ENCODE measurements around the gene PDCD7. TPM values are rescaled to one million over a fixed set of nuclear protein-coding genes. Genes with fewer than 3 reads are reported as not detected.

The PDCD7 gene
- total and polyA plus RNA-seq, 2 of the 13 experiments (the other 11 are each of a cell fraction or from before 2014, with no cell fraction given), result 10.1 to 14.7 TPM

DNA sequence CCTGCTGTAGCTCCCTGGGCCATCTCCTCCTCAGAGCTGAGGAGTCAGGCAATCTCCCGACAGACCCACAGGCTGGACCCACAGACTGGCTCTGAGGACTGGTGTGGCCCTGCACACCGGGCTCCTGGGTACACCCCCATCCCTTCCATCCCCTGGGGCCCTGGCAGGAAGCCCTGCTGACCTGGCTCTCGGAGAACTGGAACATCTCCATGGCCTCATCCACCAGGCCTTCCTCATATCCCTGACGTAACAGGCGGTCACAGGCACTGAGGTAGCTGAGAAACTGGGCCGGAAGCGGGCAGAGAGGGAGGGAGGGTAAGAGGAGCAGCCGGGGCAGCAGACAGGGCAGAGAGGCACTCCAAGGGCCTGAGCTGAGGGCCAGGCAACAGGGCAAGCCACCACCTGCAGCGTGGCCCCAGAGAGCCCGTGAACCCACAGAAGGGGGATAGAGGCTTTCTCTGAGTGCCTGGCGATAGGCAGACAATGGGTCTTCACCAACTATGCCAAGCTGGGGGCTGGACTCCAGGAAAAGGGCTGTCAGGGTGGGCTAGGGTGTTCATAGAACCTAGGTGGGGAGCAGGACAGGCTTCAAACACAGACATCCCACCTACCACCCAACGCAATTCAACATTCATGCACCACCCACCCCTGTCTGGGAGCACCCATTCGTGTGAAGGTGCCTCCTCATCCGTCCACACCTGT lies 39.2 kb downstream of the PDCD7 start:
- DNase-seq (ENCODE audit: low spot score), result no peak
- ChIA-PET POLR2A (interaction anchor here (0.7 to 1.5 kb wide), 3 partner anchors 10 to 50 kb away, joined by 3 read pairs; no protein-coding TSS in a partner anchor), CTCF (ENCODE audit: low intra/inter-chr PET ratio, low total read pairs) (no interaction called here)
- Histone ChIP-seq H2AFZ (ENCODE audit: low read length) (no peak overlapping the region), H3K9me3 (ENCODE audit: low read length) (no peaks in the 10 kb centered on the region), H3K27me3 (ENCODE audit: control insufficient read depth in 1 of 2, insufficient read depth in 2 of 2, low read length in 2 of 2) (no peaks in the 10 kb centered on the region), H3K4me1 (ENCODE audit: insufficient read depth, low read length) (peaks cover 38% of the 10 kb centered on the region), H3K9ac (ENCODE audit: insufficient read depth, low read depth, low read length) (no peak overlapping the region), H3K4me2 (ENCODE audit: low read depth, low read length) (0 out of 2 replicates have a peak overlapping the region, but pooled peaks have one; percentile 29), H4K20me1 (ENCODE audit: insufficient read depth, low read length) (no peaks in the 10 kb centered on the region), H3K79me2 (ENCODE audit: insufficient read depth, low read length) (no peaks in the 10 kb centered on the region), H3K27ac (ENCODE audit: extremely low read length, insufficient read depth, low read length) (no peak overlapping the region), H3K4me3 (replicated peaks in 1 of 3; ENCODE audit: insufficient read depth in 1 of 3, low read depth in 2 of 3, low read length in 3 of 3) (peak overlapping the region in 1 of 3 experiments; percentile 7; a peak in 1 of 6 replicates), H3K36me3 (replicated peaks in 1 of 2; ENCODE audit: control insufficient read depth in 1 of 2, insufficient read depth in 2 of 2, low read length in 2 of 2) (peaks cover 3 to 5% of the 10 kb centered on the region in 2 experiments; a peak in 3 of 5 replicates)
- BruUV-seq (replicated peaks), result no TSS peak
- no peak for FAIRE-seq
- intact Hi-C loops (cut with micrococcal nuclease; ENCODE audit: unreplicated experiment), result no loop called here
- in situ Hi-C loops (cut with HindIII; ENCODE audit: extremely low pct_ligation_motif_present, low pct_unique_long_range_greater_than_20kb), result no loop called here
- TF ChIP-seq HDAC1 (CRISPR knock-in tag; IDR thresholded peaks at IDR 0.05) (no peak), ZNF331 (CRISPR knock-in tag; IDR thresholded peaks at IDR 0.05) (no peak), KDM2A (CRISPR knock-in tag; IDR thresholded peaks at IDR 0.05; ENCODE audit: borderline replicate concordance, low read depth) (0 out of 2 replicates have a peak, but pooled peaks have one; percentile 22), ZFX (CRISPR knock-in tag; IDR thresholded peaks at IDR 0.05; ENCODE audit: low read depth) (no peak), DRAP1 (CRISPR knock-in tag; IDR thresholded peaks at IDR 0.05) (no peak), MAZ (IDR thresholded peaks at IDR 0.05; ENCODE audit: borderline replicate concordance, low read depth, low read length) (no peak), MAZ (CRISPR knock-in tag; IDR thresholded peaks at IDR 0.05; ENCODE audit: low read depth) (no peak), RBM39 (IDR thresholded peaks at IDR 0.05; ENCODE audit: low read depth, low read length, poor library complexity, severe bottlenecking) (peak; percentile 50), ZNF557 (CRISPR knock-in tag; IDR thresholded peaks at IDR 0.05) (no peak), NFIC (IDR thresholded peaks at IDR 0.05; ENCODE audit: low read length) (no peak), ZNF337 (CRISPR knock-in tag; IDR thresholded peaks at IDR 0.05; ENCODE audit: borderline replicate concordance, low read depth) (no peak), ZSCAN21 (CRISPR knock-in tag; IDR thresholded peaks at IDR 0.05; ENCODE audit: borderline replicate concordance) (0 out of 2 replicates have a peak, but pooled peaks have one; percentile 21), ARID2 (CRISPR knock-in tag; IDR thresholded peaks at IDR 0.05; ENCODE audit: borderline replicate concordance) (no peak), ZNF382 (CRISPR knock-in tag; IDR thresholded peaks at IDR 0.05; ENCODE audit: borderline replicate concordance) (no peak)
- TF ChIP-seq, protein P1, sequence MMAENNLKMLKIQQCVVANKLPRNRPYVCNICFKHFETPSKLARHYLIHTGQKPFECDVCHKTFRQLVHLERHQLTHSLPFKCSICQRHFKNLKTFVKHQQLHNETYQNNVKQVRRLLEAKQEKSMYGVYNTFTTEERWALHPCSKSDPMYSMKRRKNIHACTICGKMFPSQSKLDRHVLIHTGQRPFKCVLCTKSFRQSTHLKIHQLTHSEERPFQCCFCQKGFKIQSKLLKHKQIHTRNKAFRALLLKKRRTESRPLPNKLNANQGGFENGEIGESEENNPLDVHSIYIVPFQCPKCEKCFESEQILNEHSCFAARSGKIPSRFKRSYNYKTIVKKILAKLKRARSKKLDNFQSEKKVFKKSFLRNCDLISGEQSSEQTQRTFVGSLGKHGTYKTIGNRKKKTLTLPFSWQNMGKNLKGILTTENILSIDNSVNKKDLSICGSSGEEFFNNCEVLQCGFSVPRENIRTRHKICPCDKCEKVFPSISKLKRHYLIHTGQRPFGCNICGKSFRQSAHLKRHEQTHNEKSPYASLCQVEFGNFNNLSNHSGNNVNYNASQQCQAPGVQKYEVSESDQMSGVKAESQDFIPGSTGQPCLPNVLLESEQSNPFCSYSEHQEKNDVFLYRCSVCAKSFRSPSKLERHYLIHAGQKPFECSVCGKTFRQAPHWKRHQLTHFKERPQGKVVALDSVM (CRISPR knock-in tag; IDR thresholded peaks at IDR 0.05), result no peak
- TF ChIP-seq, protein P2, sequence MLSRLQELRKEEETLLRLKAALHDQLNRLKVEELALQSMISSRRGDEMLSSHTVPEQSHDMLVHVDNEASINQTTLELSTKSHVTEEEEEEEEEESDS (CRISPR knock-in tag; IDR thresholded peaks at IDR 0.05; ENCODE audit: borderline replicate concordance), result no peak
- TF ChIP-seq, protein P3, sequence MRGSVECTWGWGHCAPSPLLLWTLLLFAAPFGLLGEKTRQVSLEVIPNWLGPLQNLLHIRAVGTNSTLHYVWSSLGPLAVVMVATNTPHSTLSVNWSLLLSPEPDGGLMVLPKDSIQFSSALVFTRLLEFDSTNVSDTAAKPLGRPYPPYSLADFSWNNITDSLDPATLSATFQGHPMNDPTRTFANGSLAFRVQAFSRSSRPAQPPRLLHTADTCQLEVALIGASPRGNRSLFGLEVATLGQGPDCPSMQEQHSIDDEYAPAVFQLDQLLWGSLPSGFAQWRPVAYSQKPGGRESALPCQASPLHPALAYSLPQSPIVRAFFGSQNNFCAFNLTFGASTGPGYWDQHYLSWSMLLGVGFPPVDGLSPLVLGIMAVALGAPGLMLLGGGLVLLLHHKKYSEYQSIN (CRISPR knock-in tag; IDR thresholded peaks at IDR 0.05; ENCODE audit: borderline replicate concordance), result no peak
- WGBS (ENCODE audit: low lambda C conversion rate), result 61% methylated on average over 12 of the region's 14 CpGs
- ATAC-seq, result peak; percentile 48

Data from HepG2 (cell line).